HCT116 (cell line): ENCODE measurements around the gene PDE4B. TPM values are rescaled to one million over a fixed set of nuclear protein-coding genes. Genes with fewer than 3 reads are reported as not detected.

ENCODE experiments used
- ATAC-seq: fragments of 200-7000 bp; cut with Tn5 transposase; 2 replicates; pipeline ENCODE4 v1.9.1; 2020; ENCODE audit warnings: mild to moderate bottlenecking, moderate library complexity
- BruUV-seq: library from RNA; stranded (reverse); fragments of 400-500 nt; replicated peaks from 2 replicates; lab custom pipeline; 2021; lab: Mats Ljungman, UMichigan
- CTCF ChIA-PET: fragments of 300-600 bp; sonication (Branson Sonifier 250); formaldehyde crosslinking; loops from one replicate; lab custom pipeline; 2021; ENCODE audit warnings: antibody characterized with exemption; lab: Charles Lee
- POLR2A ChIA-PET: fragments of 300-600, 350-600 bp; sonication (Branson Sonifier 250); formaldehyde crosslinking; loops from one replicate; lab custom pipeline; 2021; ENCODE audit warnings: antibody characterized with exemption; lab: Charles Lee
- RAD21 ChIA-PET, 2 experiments: fragments of 300-600 bp; sonication (Branson Sonifier 250); formaldehyde crosslinking; loops; one replicate each; lab custom pipeline; 2023; ENCODE audit warnings: low total read pairs in 2 of 2; ENCODE audit not compliant: uncharacterized antibody in 2 of 2, unreplicated experiment in 2 of 2, low non-redundant PET in 1 of 2; lab: Charles Lee
- DNase-seq: peaks from one replicate; pipeline ENCODE4 v3.0.0-alpha.2; 2010; ENCODE audit warnings: low read depth, low spot score
- H2AFZ ChIP-seq: fragments of 200-600 bp; shearing (Covaris generic), sonication (generic); 2 replicates; pipeline ENCODE4 v1.6.1; 2017; ENCODE audit warnings: low read depth, mixed run types, mixed read lengths, antibody characterized with exemption, low read length; ENCODE audit not compliant: poor library complexity, severe bottlenecking
- H3K27ac ChIP-seq: 2 replicates; pipeline ENCODE4 v1.5.1; 2012; ENCODE audit warnings: low read depth, low read length
- H3K27me3 ChIP-seq: fragments of 200-600 bp; sonication (generic); 2 replicates; pipeline ENCODE4 v1.6.1; 2016; ENCODE audit warnings: mixed run types, low read length, mixed read lengths; ENCODE audit not compliant: insufficient read depth
- H3K36me3 ChIP-seq, 2 experiments: fragments of 200-500 bp in 1 of 2; fragments of 200-600 bp in 1 of 2; sonication (Bioruptor generic) in 1 of 2; sonication (generic) in 1 of 2; 2 replicates each; pipeline versions ENCODE4 v1.5.1 to v1.6.1; 2014 to 2016; ENCODE audit warnings: low read length in 2 of 2, inconsistent platforms in 1 of 2, mixed read lengths in 1 of 2, mixed run types in 1 of 2; ENCODE audit not compliant: insufficient read depth in 2 of 2, control insufficient read depth in 1 of 2
- H3K4me1 ChIP-seq, 2 experiments: fragments of 200-600 bp in 1 of 2; sonication (generic) in 1 of 2; 2 replicates each; pipeline versions ENCODE4 v1.5.1 to v1.6.1; 2012 to 2017; ENCODE audit warnings: low read length in 2 of 2, inconsistent platforms in 1 of 2, mild to moderate bottlenecking in 1 of 2, mixed read lengths in 1 of 2, mixed run types in 1 of 2, moderate library complexity in 1 of 2; ENCODE audit not compliant: insufficient read depth in 2 of 2, control insufficient read depth in 1 of 2
- H3K4me2 ChIP-seq: fragments of 200-600 bp; sonication (generic); 2 replicates; pipeline ENCODE4 v1.6.1; 2017; ENCODE audit warnings: mixed run types, low read length, mixed read lengths
- H3K4me3 ChIP-seq, 2 experiments: fragments of 200-600 bp in 1 of 2; sonication (generic) in 1 of 2; replicated peaks in 1 of 2; 2 replicates each; pipeline ENCODE4 v1.5.1; 2011 to 2016; ENCODE audit warnings: low read length in 2 of 2, control low read depth in 1 of 2, low read depth in 1 of 2, mild to moderate bottlenecking in 1 of 2, mixed read lengths in 1 of 2, mixed run types in 1 of 2
- H3K79me2 ChIP-seq: fragments of 200-600 bp; sonication (generic); 2 replicates; pipeline ENCODE4 v1.6.1; 2017; ENCODE audit warnings: mild to moderate bottlenecking, mixed run types, low read length, moderate library complexity, mixed read lengths; ENCODE audit not compliant: insufficient read depth
- H3K9ac ChIP-seq: fragments of 200-600 bp; sonication (generic); 2 replicates; pipeline ENCODE4 v1.6.1; 2016; ENCODE audit warnings: low read length, mixed read lengths
- H3K9me2 ChIP-seq: fragments of 200-600 bp; sonication (generic), shearing (Covaris generic); 2 replicates; pipeline ENCODE4 v1.6.1; 2017; ENCODE audit warnings: mixed run types, mild to moderate bottlenecking, moderate library complexity; ENCODE audit not compliant: insufficient read depth
- H3K9me3 ChIP-seq, 2 experiments: fragments of 200-500 bp in 1 of 2; fragments of 200-600 bp in 1 of 2; sonication (Bioruptor generic) in 1 of 2; sonication (generic) in 1 of 2; 2 replicates each; pipeline ENCODE4 v1.6.1; 2014 to 2017; ENCODE audit warnings: low read length in 2 of 2, mixed read lengths in 2 of 2, inconsistent platforms in 1 of 2, low read depth in 1 of 2, mild to moderate bottlenecking in 1 of 2, mixed run types in 1 of 2, moderate library complexity in 1 of 2; ENCODE audit not compliant: control insufficient read depth in 1 of 2, insufficient read depth in 1 of 2
- H4K20me1 ChIP-seq: fragments of 200-600 bp; sonication (generic), shearing (Covaris generic); 2 replicates; pipeline ENCODE4 v1.6.1; 2017; ENCODE audit warnings: mixed run types, mild to moderate bottlenecking, moderate library complexity; ENCODE audit not compliant: insufficient read depth
- CBX3 ChIP-seq: IDR thresholded peaks from 2 replicates; pipeline ENCODE4 v1.6.1; 2012; ENCODE audit warnings: low read depth
- CTCF ChIP-seq, 3 experiments: fragments of 200-600 bp in 1 of 3; sonication (generic) in 1 of 3; IDR thresholded peaks in 2 of 3; conservative IDR thresholded peaks in 1 of 3; 2 replicates each; pipeline ENCODE4 v1.5.1; 2012 to 2017; ENCODE audit warnings: low read depth in 2 of 3, low read length in 2 of 3, antibody characterized with exemption in 1 of 3, borderline replicate concordance in 1 of 3, control low read depth in 1 of 3, mild to moderate bottlenecking in 1 of 3, mixed read lengths in 1 of 3, mixed run types in 1 of 3, moderate library complexity in 1 of 3; ENCODE audit not compliant: insufficient read depth in 1 of 3
- ELF1 ChIP-seq: IDR thresholded peaks from 2 replicates; pipeline ENCODE4 v1.6.1; 2012; ENCODE audit warnings: low read depth, borderline replicate concordance
- EZH2 ChIP-seq: fragments of 200-600 bp; sonication (generic); IDR thresholded peaks from 2 replicates; pipeline ENCODE4 v1.6.1; 2017; ENCODE audit warnings: antibody characterized with exemption, mixed run types
- EZH2phosphoT487 ChIP-seq: fragments of 200-600 bp; IDR thresholded peaks from 2 replicates; pipeline ENCODE4 v1.6.1; 2018; ENCODE audit warnings: antibody characterized with exemption, borderline replicate concordance
- FOSL1 ChIP-seq: IDR thresholded peaks from 2 replicates; pipeline ENCODE4 v1.6.1; 2012; ENCODE audit warnings: low read depth
- JUND ChIP-seq: IDR thresholded peaks from 2 replicates; pipeline ENCODE4 v1.6.1; 2012
- MAX ChIP-seq: IDR thresholded peaks from 2 replicates; pipeline ENCODE4 v1.6.1; 2012
- POLR2A ChIP-seq: IDR thresholded peaks from 2 replicates; pipeline ENCODE4 v1.7.0; 2011; ENCODE audit warnings: borderline replicate concordance; ENCODE audit not compliant: insufficient read depth, insufficient read length; ENCODE audit errors: extremely low read depth
- RAD21 ChIP-seq: IDR thresholded peaks from 2 replicates; pipeline ENCODE4 v1.6.1; 2012; ENCODE audit warnings: low read depth, mild to moderate bottlenecking
- SIN3A ChIP-seq: IDR thresholded peaks from 2 replicates; pipeline ENCODE4 v1.6.1; 2012; ENCODE audit warnings: low read depth
- SP1 ChIP-seq: IDR thresholded peaks from 2 replicates; pipeline ENCODE4 v1.6.1; 2012; ENCODE audit warnings: low read depth
- SRF ChIP-seq: IDR thresholded peaks from 2 replicates; pipeline ENCODE4 v1.6.1; 2012; ENCODE audit warnings: low read depth
- TCF7L2 ChIP-seq: IDR thresholded peaks from 2 replicates; pipeline ENCODE4 v1.7.0; 2011; ENCODE audit warnings: borderline replicate concordance, inconsistent platforms; ENCODE audit not compliant: insufficient read depth, insufficient read length; ENCODE audit errors: extremely low read depth
- ZBTB33 ChIP-seq: IDR thresholded peaks from 2 replicates; pipeline ENCODE4 v1.6.1; 2011; ENCODE audit warnings: mild to moderate bottlenecking, low read length, moderate library complexity; ENCODE audit not compliant: insufficient replicate concordance; ENCODE audit errors: extremely low read depth
- ZNF274 ChIP-seq: fragments of 200-500 bp; sonication (Bioruptor generic); IDR thresholded peaks from 2 replicates; pipeline ENCODE4 v1.6.1; 2014; ENCODE audit warnings: mild to moderate bottlenecking, low read depth, low read length, inconsistent platforms
- intact Hi-C: fragments of 100-400 bp; cut with micrococcal nuclease; formaldehyde crosslinking; loops from 2 replicates; pipeline ENCODE4 v1.10.0; 2022
- total RNA-seq: library from RNA; stranded (reverse); gene quantifications from one replicate; pipeline ENCODE4 v1.2.1, GENCODE V29; 2021; ENCODE audit not compliant: unreplicated experiment

Gene PDE4B
- total RNA-seq, 1 experiment from 2014 or later, result 76.9 TPM

- no peaks in the 10 kb centered on the region for H3K27me3 ChIP-seq
- no peak overlapping the region for H3K27ac ChIP-seq
- ATAC-seq (no peak), DNase-seq (no peak)
- intact Hi-C loops, result no loop called here
- no peaks in the 10 kb centered on the region for H3K9me2 ChIP-seq
- ChIA-PET CTCF (no interaction called here), POLR2A (no interaction called here), RAD21 (no interaction called here)
- no peak overlapping the region for H3K4me2 ChIP-seq
- BruUV-seq, result no TSS peak
- no peaks in the 10 kb centered on the region for H3K36me3 ChIP-seq
- no peak overlapping the region for H2AFZ ChIP-seq
- no peaks in the 10 kb centered on the region for H4K20me1 ChIP-seq
- no peaks in the 10 kb centered on the region for H3K9me3 ChIP-seq
- TF ChIP-seq SIN3A (no peak), EZH2phosphoT487 (no peak), SP1 (no peak), ZBTB33 (no peak), CBX3 (no peak), JUND (no peak), MAX (no peak), FOSL1 (no peak), SRF (no peak), RAD21 (no peak), EZH2 (no peak), POLR2A (no peak), TCF7L2 (no peak), CTCF (IDR thresholded peaks at IDR 0.05 in 2 of 3, conservative IDR thresholded peaks at IDR 0.05 in 1 of 3; ENCODE audit: borderline replicate concordance in 1 of 3, insufficient read depth in 1 of 3, low read depth in 2 of 3, low read length in 2 of 3) (no peak), ZNF274 (no peak), ELF1 (no peak)
- H3K79me2 ChIP-seq, result no peaks in the 10 kb centered on the region
- no peak overlapping the region for H3K9ac ChIP-seq
- no peaks in the 10 kb centered on the region for H3K4me1 ChIP-seq
- no peak overlapping the region for H3K4me3 ChIP-seq
Observed at GRCh38 chr1:65921446-65921845, 128.8 kb downstream of the PDE4B start.
